ENCODE measurements around the gene CCDC47.

DNA sequence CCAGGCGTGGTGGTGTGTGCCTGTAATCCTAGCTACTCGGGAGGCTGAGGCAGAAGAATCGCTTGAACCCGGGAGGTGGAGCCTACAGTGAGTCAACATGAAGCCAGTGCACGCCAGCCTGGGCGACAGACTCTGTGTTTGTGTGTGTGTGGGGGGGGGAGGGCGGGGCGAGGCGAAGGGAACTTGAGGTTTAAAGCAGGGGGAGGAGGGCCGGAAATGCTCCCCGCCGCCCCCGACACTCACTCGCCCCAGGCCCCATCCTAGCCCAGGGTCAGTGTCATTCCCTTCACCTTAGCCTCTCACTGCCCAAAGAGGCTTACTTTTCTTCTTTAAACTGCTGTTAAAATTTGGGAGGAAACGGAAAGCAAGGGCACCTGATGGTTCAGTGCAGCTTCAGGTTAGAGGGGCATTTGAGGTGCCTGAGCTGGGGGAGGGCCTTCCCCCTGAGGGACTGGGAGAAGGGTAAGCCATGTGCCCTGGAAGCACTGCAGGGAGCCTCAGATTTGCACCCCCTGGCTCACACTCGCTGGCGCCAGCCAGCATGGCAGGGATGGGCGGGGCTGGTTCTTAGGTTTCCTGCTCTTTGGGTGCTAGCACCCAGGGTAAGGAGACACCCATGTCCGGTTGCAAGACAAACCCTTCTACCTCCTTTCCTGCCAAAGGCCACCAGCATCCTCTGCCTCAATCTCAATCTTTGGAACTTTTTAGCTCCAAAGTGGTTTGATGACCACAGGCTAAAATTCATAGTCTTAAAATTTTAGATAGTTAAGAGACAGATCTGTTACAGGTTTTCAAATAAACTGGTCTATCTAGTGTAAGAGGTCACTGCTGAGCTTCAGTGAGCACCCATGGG is 71.3 kb downstream of the CCDC47 start:
- TF ChIP-seq, protein P1, sequence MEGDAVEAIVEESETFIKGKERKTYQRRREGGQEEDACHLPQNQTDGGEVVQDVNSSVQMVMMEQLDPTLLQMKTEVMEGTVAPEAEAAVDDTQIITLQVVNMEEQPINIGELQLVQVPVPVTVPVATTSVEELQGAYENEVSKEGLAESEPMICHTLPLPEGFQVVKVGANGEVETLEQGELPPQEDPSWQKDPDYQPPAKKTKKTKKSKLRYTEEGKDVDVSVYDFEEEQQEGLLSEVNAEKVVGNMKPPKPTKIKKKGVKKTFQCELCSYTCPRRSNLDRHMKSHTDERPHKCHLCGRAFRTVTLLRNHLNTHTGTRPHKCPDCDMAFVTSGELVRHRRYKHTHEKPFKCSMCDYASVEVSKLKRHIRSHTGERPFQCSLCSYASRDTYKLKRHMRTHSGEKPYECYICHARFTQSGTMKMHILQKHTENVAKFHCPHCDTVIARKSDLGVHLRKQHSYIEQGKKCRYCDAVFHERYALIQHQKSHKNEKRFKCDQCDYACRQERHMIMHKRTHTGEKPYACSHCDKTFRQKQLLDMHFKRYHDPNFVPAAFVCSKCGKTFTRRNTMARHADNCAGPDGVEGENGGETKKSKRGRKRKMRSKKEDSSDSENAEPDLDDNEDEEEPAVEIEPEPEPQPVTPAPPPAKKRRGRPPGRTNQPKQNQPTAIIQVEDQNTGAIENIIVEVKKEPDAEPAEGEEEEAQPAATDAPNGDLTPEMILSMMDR (conservative IDR thresholded peaks at IDR 0.05; ENCODE audit: low read depth, low read length), result no peak
- TF ChIP-seq EZH2 (IDR thresholded peaks at IDR 0.05; ENCODE audit: low read length, unreplicated experiment), result no peak
